Measurements from ENCODE around the gene RIC8B. TPM values are rescaled to one million over a fixed set of nuclear protein-coding genes. Genes with fewer than 3 reads are reported as not detected.

Gene RIC8B
- total and polyA plus RNA-seq, 2 of the 8 experiments (the other 6 are each of a cell fraction or from before 2014, with no cell fraction given), result 8.2 to 25.3 TPM

DNA sequence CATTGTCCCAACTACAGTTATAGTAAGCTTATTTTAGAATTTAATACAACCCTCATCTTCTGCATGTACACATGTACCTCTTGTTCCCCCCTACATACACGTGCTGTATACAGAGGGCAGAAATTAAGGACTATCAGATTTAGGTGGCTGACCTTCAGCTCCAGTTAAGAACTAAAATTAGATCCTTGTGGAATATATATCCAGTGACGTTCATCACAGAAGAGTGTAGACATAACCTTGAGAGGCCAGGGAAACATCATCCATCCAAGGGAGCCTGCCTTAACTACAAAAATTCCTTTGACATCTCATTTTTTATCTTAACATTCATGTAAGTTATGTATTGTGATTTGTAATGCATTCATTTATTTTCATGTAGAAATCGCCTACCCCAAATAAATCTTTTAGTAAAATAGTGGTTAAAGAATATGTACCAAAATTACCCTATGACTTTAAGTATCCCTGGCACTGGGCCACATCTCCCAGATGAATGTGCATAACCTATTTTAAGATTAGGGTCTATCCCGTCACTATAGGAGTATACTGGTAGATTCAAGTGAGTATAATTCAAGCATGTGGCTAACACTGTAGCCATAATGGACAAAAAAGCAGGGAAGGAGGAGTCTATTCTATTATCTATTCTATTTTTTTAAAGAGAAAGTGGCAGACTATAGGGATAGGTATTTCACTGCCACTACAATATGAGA, 27.5 kb downstream of the RIC8B start:
- peaks cover 0 to 2% of the 10 kb centered on the region in 2 experiments; a peak in 1 of 4 replicates for H3K79me2 ChIP-seq (ENCODE audit: control insufficient read depth in 1 of 2, insufficient read depth in 2 of 2, low read length in 2 of 2)
- H4K8ac ChIP-seq (ENCODE audit: extremely low read depth, insufficient read depth, low read length), result no peak overlapping the region
- 92% methylated on average over 4 of the region's 4 CpGs; no CpG with 5 or more reads in 1 of the 2 experiments for WGBS, 2 experiments (ENCODE audit: extremely low coverage in 1 of 2, insufficient coverage in 1 of 2, insufficient read length in 1 of 2, insufficient replicate concordance in 2 of 2, low coverage in 1 of 2, low lambda C conversion rate in 2 of 2, missing lambda C conversion rate in 1 of 2)
- no peak overlapping the region for H2AK5ac ChIP-seq (ENCODE audit: low read depth, low read length)
- no peak overlapping the region for H4K91ac ChIP-seq (replicated peaks; ENCODE audit: insufficient read length, low read length)
- H3K14ac ChIP-seq (ENCODE audit: insufficient read length), result no peak overlapping the region
- H3K4me2 ChIP-seq (ENCODE audit: insufficient read depth in 1 of 2, low read depth in 2 of 2, low read length in 2 of 2), result no peak overlapping the region
- ChIA-PET POLR2A (ENCODE audit: partially characterized antibody) (interaction anchor here (1.0 to 1.5 kb wide), 2 partner anchors 14 to 27 kb away, joined by 3 to 6 read pairs; partner anchors contain the start of gene RIC8B), CTCF (ENCODE audit: partially characterized antibody) (interaction anchor here (1.3 to 3.4 kb wide), 4 partner anchors 9 to 26 kb away, joined by 5 to 13 read pairs (median 9); no protein-coding TSS in a partner anchor)
- H3K9ac ChIP-seq (replicated peaks in 1 of 4; ENCODE audit: extremely low read depth in 1 of 4, low read depth in 3 of 4, low read length in 3 of 4), result no peak overlapping the region
- no peak overlapping the region for H2BK120ac ChIP-seq (replicated peaks; ENCODE audit: low read depth, low read length)
- H3K23me2 ChIP-seq (ENCODE audit: low read depth, low read length), result no peaks in the 10 kb centered on the region
- H3K36me3 ChIP-seq (ENCODE audit: control insufficient read depth in 2 of 4, insufficient read depth in 4 of 4, low read length in 3 of 4), result peaks cover 2 to 10% (median 5%) of the 10 kb centered on the region in 4 experiments; a peak in 4 of 8 replicates
- H3K56ac ChIP-seq (replicated peaks; ENCODE audit: insufficient read length, low read depth, low read length), result no peak overlapping the region
- no peaks in the 10 kb centered on the region for H3K4me1 ChIP-seq (replicated peaks in 1 of 4; ENCODE audit: control insufficient read depth in 3 of 4, insufficient read depth in 4 of 4, low read length in 3 of 4)
- no peaks in the 10 kb centered on the region for H4K20me1 ChIP-seq (replicated peaks in 1 of 2; ENCODE audit: control insufficient read depth in 1 of 2, insufficient read depth in 2 of 2, low read length in 2 of 2)
- no peak overlapping the region for H2AFZ ChIP-seq (ENCODE audit: low read length)
- H4K5ac ChIP-seq (ENCODE audit: insufficient read length, low read depth, low read length), result no peak overlapping the region
- H3K79me1 ChIP-seq (ENCODE audit: low read depth, low read length), result no peaks in the 10 kb centered on the region
- H2BK12ac ChIP-seq (ENCODE audit: low read depth, low read length), result no peak overlapping the region
- no peak overlapping the region for H3K27ac ChIP-seq (ENCODE audit: low read depth, low read length)
- no peak for DNase-seq (ENCODE audit: low read depth in 1 of 2, low spot score in 2 of 2)
- H3K27me3 ChIP-seq (replicated peaks in 1 of 4; ENCODE audit: control insufficient read depth in 3 of 4, extremely low read depth in 1 of 4, insufficient read depth in 3 of 4, low read length in 3 of 4), result no peaks in the 10 kb centered on the region
- H3K4me3 ChIP-seq (ENCODE audit: extremely low read depth in 1 of 4, insufficient read depth in 2 of 4, low read depth in 3 of 4, low read length in 4 of 4), result no peak overlapping the region
- H2BK15ac ChIP-seq (ENCODE audit: low read length), result no peak overlapping the region
- H3K23ac ChIP-seq (ENCODE audit: insufficient read length), result no peak overlapping the region
- no peak overlapping the region for H2BK20ac ChIP-seq (ENCODE audit: low read length)
- no peak overlapping the region for H3K4ac ChIP-seq (replicated peaks; ENCODE audit: insufficient read length, low read depth, low read length)
- H3K18ac ChIP-seq (ENCODE audit: extremely low read depth, low read length), result no peak overlapping the region
- FAIRE-seq, result no peak
- H3K9me3 ChIP-seq (ENCODE audit: insufficient read depth in 2 of 2, low read depth in 1 of 2, low read length in 1 of 2), result no peaks in the 10 kb centered on the region
- no peak overlapping the region for H2BK5ac ChIP-seq (ENCODE audit: low read depth, low read length)
- TF ChIP-seq POLR2AphosphoS5 (IDR thresholded peaks at IDR 0.05; ENCODE audit: low read depth, low read length), result no peak
- TF ChIP-seq CREB1 (IDR thresholded peaks at IDR 0.05), result no peak
- TF ChIP-seq ZNF274 (IDR thresholded peaks at IDR 0.05; ENCODE audit: borderline replicate concordance, extremely low read depth, low read length), result no peak
- no peak for TF ChIP-seq SRF (IDR thresholded peaks at IDR 0.05; ENCODE audit: low read depth, low read length)
- TF ChIP-seq EP300 (IDR thresholded peaks at IDR 0.05; ENCODE audit: borderline replicate concordance in 1 of 2, low read depth in 2 of 2, low read length in 2 of 2), result no peak
- no peak for TF ChIP-seq SP1 (IDR thresholded peaks at IDR 0.05; ENCODE audit: low read depth, low read length)
- TF ChIP-seq SIX5 (IDR thresholded peaks at IDR 0.05; ENCODE audit: low read depth, low read length), result no peak
- no peak for TF ChIP-seq GTF2F1 (IDR thresholded peaks at IDR 0.05; ENCODE audit: borderline replicate concordance, low read depth, low read length)
- TF ChIP-seq GABPA (IDR thresholded peaks at IDR 0.05; ENCODE audit: borderline replicate concordance, insufficient read depth, low read length), result no peak
- TF ChIP-seq, protein P1, sequence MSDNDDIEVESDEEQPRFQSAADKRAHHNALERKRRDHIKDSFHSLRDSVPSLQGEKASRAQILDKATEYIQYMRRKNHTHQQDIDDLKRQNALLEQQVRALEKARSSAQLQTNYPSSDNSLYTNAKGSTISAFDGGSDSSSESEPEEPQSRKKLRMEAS (IDR thresholded peaks at IDR 0.05), result no peak
- TF ChIP-seq NRF1 (IDR thresholded peaks at IDR 0.05; ENCODE audit: low read depth, low read length), result no peak
